ENCODE data around the gene OR6X1. TPM values are rescaled to one million over a fixed set of nuclear protein-coding genes. Genes with fewer than 3 reads are reported as not detected.

The OR6X1 gene
- total and polyA plus RNA-seq, 2 experiments from 2014 or later: not detected

- Histone ChIP-seq H3K4me1 (ENCODE audit: insufficient read depth) (peaks cover 31% of the 10 kb centered on the region), H3K79me2 (replicated peaks; ENCODE audit: insufficient read depth) (no peaks in the 10 kb centered on the region), H3K9me2 (ENCODE audit: insufficient read depth) (peaks cover 8% of the 10 kb centered on the region; the same call in 1 of the 2 replicates), H3K27me3 (ENCODE audit: insufficient read depth) (no peaks in the 10 kb centered on the region), H4K20me1 (replicated peaks; ENCODE audit: insufficient read depth) (no peaks in the 10 kb centered on the region), H2AFZ (no peak overlapping the region), H3K36me3 (ENCODE audit: insufficient read depth) (no peaks in the 10 kb centered on the region), H3F3A (replicated peaks; ENCODE audit: low read depth) (peaks cover 7% of the 10 kb centered on the region; the same call in 1 of the 2 replicates), H3K27ac (ENCODE audit: low read depth) (no peak overlapping the region), H3K4me3 (no peak overlapping the region), H3K4me2 (no peak overlapping the region)
- peaks cover 20% of the 10 kb centered on the region for H3K9me3 Mint-ChIP-seq
- DNase-seq (ENCODE audit: low spot score) (no peak), ATAC-seq (no peak)
- H3K27me3 Mint-ChIP-seq (ENCODE audit: insufficient read depth, low read depth, poor library complexity): no peaks in the 10 kb centered on the region
- TF ChIP-seq ZNF114 (CRISPR knock-in tag; IDR thresholded peaks at IDR 0.05) (no peak), EZH2 (IDR thresholded peaks at IDR 0.05; ENCODE audit: low read depth, unreplicated experiment) (no peak), CREB1 (CRISPR knock-in tag; IDR thresholded peaks at IDR 0.05; ENCODE audit: low read depth) (no peak), ZNF462 (CRISPR knock-in tag; IDR thresholded peaks at IDR 0.05) (no peak), EZH2phosphoT487 (IDR thresholded peaks at IDR 0.05; ENCODE audit: unreplicated experiment) (no peak), POLR2AphosphoS5 (IDR thresholded peaks at IDR 0.05; ENCODE audit: low read depth) (no peak), ZNF331 (CRISPR knock-in tag; IDR thresholded peaks at IDR 0.05; ENCODE audit: low read depth) (no peak), NANOG (IDR thresholded peaks at IDR 0.05; ENCODE audit: borderline replicate concordance) (no peak)
- H3K4me1 Mint-ChIP-seq: peaks cover 27% of the 10 kb centered on the region
- H3K27ac Mint-ChIP-seq: no peak overlapping the region
- peaks cover 37% of the 10 kb centered on the region for H3K36me3 Mint-ChIP-seq (ENCODE audit: low read depth)
- H3K4me3 Mint-ChIP-seq: no peak overlapping the region
Observed at GRCh38 chr11:123770712-123771111, 16.4 kb upstream of the OR6X1 start.

Data from GM23338 (cell line).